Stimulated activated CD4-positive, alpha-beta T cell treated with anti-CD3 and anti-CD28 coated beads, Interleukin-4, amount 100 ng/mL, for 1 hour (primary cell): ENCODE data around the gene ZSCAN31.
"Not testable (repeated sequence)": the region's sequence is repeated elsewhere in the genome, so short reads cannot be mapped to it uniquely, and the experiment has no call there.

Experiments
- DNase-seq: peaks from one replicate; pipeline ENCODE4 v3.0.0-alpha.2; 2020

The ZSCAN31 gene

DNA sequence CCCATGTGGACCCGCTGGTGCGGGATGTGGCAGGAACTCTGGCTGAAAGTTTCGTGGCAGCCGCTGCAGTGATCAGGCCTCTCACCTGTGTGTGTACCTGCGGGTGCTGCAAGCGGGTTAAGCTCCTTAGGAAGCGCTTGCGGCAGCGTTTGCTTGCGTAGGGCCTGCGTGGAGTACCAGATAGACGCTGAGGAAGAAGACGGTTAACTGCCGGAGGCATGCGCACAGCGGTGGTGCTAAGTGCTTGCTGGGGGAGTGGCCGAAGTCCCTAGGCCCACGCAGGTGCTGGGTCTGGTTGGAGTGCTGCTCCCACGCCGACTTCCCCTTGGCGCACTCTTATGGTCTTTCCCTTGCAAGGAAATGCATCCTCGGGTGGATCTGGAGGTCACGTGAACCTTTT, 23.0 kb downstream of the ZSCAN31 start:
- DNase-seq: no peak

DNA sequence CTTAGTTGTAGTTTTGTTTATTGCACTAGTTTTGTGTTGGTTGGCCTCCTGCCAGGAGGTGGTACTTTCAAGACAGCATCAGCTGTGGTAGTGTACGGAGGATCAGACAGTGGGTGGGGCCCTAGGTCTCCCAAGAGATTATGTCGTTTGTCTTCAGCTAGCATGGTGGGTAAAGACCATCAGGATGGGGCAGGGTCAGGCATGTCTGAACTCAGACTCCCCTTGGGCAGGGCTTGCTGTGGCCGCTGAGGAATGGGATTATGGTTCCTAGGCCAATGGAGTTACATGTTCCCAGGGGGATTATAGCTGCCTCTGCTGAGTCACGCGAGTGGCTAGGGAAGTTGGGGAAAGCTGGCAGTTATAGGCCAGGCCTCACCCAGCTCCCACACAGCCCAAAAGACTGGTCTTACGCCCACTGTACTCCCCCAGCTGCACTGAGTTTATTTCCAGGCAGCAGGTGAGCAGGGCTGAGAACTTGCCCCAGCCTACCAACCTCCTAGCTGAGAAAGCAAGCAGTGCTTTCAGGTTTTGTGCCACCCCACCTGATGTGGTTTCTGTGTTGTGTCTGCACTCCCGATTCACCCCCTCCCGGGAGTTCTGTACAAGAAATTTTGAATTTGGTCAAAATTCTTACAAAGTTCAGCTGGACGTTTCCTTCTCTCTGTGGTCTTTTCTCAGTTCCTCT, 24.7 kb downstream of the ZSCAN31 start:
- no peak for DNase-seq

DNA sequence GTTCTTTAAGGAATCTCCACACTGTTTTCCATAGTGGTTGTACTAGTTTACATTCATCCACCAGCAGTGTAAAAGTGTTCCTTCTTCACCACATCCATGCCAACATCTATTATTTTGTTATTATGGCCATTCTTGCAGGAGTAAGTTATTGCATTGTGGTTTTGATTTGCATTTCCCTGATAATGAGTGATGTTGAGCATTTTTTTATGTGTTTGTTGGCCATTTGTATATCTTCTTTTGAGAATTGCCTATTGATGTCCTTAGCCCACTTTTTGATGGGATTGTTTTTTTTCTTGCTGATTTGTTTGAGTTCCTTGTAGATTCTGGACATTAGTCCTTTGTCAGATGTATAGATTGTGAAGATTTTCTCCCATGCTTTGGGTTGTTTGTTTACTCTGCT, 29.6 kb downstream of the ZSCAN31 start:
- DNase-seq: not testable (repeated sequence)

DNA sequence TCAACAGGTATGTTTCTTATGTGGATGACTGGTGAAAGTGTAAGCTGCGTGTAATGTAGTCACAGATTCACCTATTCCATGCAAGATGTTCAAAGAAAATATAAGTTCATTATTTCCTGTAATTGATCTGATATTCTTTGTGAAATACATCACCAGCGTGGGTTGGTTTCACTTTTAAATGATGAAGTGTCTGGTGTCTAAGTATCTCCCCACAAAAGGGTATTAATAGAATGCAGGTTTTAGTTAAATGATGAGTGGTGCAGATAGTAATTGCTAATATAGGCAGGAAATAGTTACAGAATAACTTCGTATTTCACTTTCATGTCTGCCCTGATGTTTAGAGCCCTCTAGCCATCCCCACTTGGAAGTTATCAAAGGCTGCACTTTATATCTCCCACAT, 32.4 kb downstream of the ZSCAN31 start:
- DNase-seq: no peak

DNA sequence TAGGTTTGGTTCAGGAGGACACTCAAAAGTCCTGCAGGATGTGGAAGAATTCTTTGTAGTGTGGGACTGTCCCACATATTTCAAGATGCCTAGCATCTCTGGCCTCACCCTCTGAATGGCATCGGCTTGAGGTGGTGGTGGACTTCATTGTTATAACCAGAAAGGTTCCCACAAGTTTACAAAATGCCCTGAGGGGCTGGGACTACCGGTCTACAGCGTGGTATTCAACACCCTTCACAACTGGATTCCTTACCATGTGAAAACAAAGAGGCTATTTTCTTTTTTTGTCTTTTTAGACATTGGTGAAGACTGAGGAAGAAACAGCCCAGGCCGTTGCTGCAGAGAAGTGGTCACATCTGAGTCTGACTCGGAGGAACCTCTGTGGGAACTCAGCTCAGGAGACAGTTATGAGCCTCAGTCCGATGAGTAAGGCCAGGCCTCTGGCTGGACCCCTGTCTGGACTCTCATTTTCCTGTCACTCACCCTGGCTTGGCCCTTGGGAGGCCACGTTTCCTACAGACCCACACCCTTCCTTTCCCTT, 39.4 kb downstream of the ZSCAN31 start:
- DNase-seq: no peak

DNA sequence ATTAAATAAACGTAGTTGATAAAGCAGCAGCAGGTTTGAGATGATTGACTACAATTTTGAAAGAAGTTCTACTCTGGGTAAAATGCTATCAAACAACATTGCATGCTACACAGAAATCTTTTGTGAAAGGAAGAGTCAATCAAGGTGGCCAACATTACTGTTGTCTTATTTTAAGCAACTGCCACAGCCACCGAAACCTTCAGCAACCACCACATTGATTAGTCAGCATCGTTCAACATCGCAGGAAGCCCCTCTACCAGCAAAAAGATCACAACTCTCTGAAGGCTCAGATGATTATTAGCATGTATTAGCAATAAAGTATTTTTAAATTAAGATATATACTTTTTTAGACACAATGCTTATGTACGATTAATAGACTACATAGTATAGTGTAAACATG, 40.6 kb downstream of the ZSCAN31 start:
- DNase-seq: no peak

DNA sequence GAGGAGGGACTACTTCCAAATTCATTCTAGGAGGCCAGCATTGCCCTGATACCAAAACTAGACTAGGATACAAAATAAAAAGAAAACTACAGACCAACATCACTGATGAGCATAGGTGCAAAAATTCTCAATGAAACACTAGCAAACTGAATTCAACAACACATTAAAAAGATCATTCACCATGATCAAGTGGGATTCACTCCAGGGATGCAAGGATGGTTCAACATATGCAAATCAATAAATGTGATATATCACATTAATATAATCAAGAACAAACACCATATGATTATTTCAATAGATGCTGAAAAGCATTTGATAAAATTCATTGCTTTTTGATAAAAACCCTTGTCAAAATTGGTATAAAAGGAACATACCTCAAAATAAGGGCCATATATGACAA, 44.4 kb downstream of the ZSCAN31 start:
- no peak for DNase-seq

DNA sequence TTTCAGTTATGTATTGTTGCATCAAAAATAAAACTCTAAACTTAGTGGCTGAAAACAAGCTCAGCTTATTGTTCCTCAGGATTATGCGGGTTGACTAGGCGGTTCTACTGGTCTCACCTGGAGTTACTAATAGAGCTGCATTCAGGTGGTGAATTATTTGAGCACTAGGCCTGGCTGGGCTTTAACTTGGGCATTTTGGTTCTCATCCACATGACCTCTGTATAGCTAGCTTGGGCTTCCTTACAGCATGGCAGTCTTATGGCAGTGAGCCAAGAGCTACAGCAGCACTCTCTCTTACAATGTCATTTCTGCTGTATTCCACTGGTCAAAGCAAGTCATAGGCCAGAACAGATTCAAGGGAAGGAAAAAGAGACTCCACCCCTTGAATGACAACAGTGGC, 53.0 kb downstream of the ZSCAN31 start:
- no peak for DNase-seq

DNA sequence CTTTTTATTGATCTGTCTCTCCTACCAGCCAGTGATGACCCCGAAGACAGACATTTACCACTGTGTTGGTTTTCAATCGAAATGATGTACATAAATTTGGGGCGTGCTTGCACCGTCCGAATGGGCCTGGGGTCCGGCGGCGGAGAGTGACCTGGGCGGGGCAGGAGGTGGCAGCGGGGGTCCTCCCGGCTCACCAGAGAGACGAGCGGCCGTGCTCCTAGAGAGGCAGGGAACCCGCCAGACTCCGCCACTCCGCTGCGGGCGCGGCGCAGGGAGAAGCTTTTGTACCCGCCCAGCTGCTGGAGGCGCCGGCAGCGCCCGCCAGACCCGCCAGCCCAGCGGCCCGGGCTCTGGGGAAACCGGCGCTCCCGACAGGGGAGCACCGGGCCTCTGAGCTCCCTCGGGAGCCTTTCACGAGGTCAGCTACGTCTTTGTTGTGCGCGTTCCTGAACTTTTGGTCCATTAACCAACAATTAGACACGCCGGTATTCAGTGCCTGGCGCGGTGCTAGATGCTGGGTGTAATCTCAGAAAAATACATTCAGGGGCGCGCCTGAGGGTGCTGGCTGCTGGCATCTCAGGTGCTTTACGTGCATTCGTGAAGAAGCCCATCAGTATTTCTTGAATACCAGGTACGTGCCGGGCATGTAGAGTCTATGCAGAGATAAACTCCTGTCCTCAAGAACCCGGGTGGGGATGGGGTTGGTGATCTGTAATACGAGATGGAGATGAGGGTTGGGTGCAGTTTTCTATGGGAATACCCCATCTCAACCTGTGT, 54.5 kb downstream of the ZSCAN31 start, which contains the start of gene PGBD1:
Gene PGBD1 (plus strand): TSS at position 285 of the 777 bp plus-strand sequence. CDS start 2,242 bp downstream, outside the sequence.
- peak; percentile 62 for DNase-seq

DNA sequence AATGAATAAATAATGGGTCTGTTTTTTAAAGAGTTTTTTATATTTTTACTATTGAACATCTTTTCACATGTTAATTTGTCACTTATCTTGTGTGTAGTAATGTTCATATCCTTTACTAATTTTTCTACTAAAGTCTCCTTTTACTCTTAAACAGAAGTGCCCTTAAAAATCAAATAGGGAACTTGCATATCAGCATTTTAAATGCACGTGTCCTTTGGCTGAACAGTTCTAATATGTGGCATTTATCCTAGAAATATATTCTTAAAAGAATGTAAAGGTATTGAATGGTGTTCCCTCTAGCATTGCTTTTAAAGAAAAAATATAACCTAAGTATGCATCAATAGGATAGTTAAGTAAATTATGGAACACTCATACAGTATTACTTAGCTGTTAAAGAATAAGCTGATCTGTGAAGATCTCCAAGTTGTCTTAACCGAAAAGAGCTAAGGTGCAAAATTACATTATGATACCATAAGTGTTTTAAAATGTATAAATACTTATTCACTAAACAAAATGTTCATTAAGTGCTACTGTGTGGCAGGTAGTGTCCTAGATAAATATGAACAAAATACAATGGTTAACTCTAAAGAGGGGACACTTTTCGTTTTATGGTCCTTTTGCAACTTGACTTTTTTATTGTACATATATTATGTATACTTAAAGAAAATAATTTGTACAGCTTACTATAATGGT, 55.2 kb downstream of the ZSCAN31 start:
- no peak for DNase-seq

DNA sequence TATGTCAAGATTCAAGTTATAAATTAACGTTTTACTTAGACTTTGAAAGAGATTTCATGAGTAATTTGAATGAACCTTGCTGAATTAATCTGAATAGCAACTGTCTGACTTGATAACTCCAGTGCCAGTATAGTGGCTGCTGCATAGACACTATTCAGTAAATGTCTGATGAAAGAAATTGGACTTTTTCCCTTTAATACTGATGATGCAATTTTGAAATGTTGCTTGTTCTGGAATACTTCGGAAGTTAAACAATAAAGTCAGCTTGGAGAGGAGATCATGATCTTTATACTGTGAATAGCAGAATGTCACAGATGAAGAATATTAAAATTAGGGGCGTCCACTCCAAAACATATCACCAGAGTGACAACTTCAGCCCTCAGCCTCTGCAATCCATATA, 58.2 kb downstream of the ZSCAN31 start:
- DNase-seq: no peak

DNA sequence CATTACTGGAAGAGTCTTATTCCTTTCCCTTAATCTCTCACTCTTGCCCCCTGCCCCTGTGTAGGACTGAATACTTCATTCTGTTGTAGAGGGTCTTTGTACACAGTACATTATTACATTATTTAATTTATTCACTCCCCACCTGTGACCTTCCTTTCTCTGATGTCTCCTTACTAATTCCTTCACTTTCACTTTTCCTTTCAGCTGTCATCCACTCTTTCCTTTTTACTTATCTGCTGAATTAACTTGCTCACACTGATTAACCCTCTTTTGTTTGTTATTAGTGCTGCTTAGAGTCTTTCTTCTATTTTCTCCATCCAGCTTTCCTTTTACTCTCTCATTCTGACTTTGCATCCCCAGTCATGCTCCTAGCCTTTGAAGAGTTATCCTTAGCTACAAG, 61.1 kb downstream of the ZSCAN31 start:
- no peak for DNase-seq
